ENCODE results near the gene CCDC80.
A peak's percentile ranks its signal among the peaks of the same experiment; 100 is the strongest.

Gene CCDC80

GRCh38 chr3:112633757-112634156, 7.2 kb downstream of the CCDC80 start:
- peak overlapping the region in 1 of 2 donors; percentile 71 for H3K4me3 ChIP-seq (replicated peaks in 1 of 2; ENCODE audit: low read depth in 2 of 2, low read length in 2 of 2)
- DNase-seq (ENCODE audit: low read depth in 2 of 2) = no peak
- no peak for TF ChIP-seq CTCF (IDR thresholded peaks at IDR 0.05; ENCODE audit: low read depth, low read length)

GRCh38 chr3:112633191-112633590, 7.8 kb downstream of the CCDC80 start:
- peak overlapping the region in 1 of 2 donors; percentile 71 for H3K4me3 ChIP-seq (replicated peaks in 1 of 2; ENCODE audit: low read depth in 2 of 2, low read length in 2 of 2)
- DNase-seq (ENCODE audit: low read depth in 2 of 2) = no peak
- TF ChIP-seq CTCF (IDR thresholded peaks at IDR 0.05; ENCODE audit: low read depth, low read length) = no peak

GRCh38 chr3:112632596-112632995, 8.3 kb downstream of the CCDC80 start:
- TF ChIP-seq CTCF (IDR thresholded peaks at IDR 0.05; ENCODE audit: low read depth, low read length) = no peak
- peak overlapping the region in 1 of 2 donors; percentile 71 for H3K4me3 ChIP-seq (replicated peaks in 1 of 2; ENCODE audit: low read depth in 2 of 2, low read length in 2 of 2)
- DNase-seq (ENCODE audit: low read depth in 2 of 2) = no peak

GRCh38 chr3:112631257-112631656, 9.7 kb downstream of the CCDC80 start:
- no peak overlapping the region for H3K4me3 ChIP-seq (replicated peaks in 1 of 2; ENCODE audit: low read depth in 2 of 2, low read length in 2 of 2)
- TF ChIP-seq CTCF (IDR thresholded peaks at IDR 0.05; ENCODE audit: low read depth, low read length) = no peak
- no peak for DNase-seq (ENCODE audit: low read depth in 2 of 2)

GRCh38 chr3:112629425-112629824, 11.5 kb downstream of the CCDC80 start:
- no peak for TF ChIP-seq CTCF (IDR thresholded peaks at IDR 0.05; ENCODE audit: low read depth, low read length)
- peak; percentile 94 for DNase-seq (ENCODE audit: low read depth in 2 of 2)
- no peak overlapping the region for H3K4me3 ChIP-seq (replicated peaks in 1 of 2; ENCODE audit: low read depth in 2 of 2, low read length in 2 of 2)

- no peak for DNase-seq (ENCODE audit: low read depth in 2 of 2)
- TF ChIP-seq CTCF (IDR thresholded peaks at IDR 0.05; ENCODE audit: low read depth, low read length) = no peak
- no peak overlapping the region for H3K4me3 ChIP-seq (replicated peaks in 1 of 2; ENCODE audit: low read depth in 2 of 2, low read length in 2 of 2)
Observed at GRCh38 chr3:112627919-112628466, 12.9 kb downstream of the CCDC80 start.

- DNase-seq (ENCODE audit: low read depth in 2 of 2) = no peak
- H3K4me3 ChIP-seq (replicated peaks in 1 of 2; ENCODE audit: low read depth in 2 of 2, low read length in 2 of 2) = no peak overlapping the region
- no peak for TF ChIP-seq CTCF (IDR thresholded peaks at IDR 0.05; ENCODE audit: low read depth, low read length)
Observed at GRCh38 chr3:112627419-112627818, 13.5 kb downstream of the CCDC80 start.

All from cardiac fibroblast (primary cell).